Stimulated activated naive CD8-positive, alpha-beta T cell treated with anti-CD3 and anti-CD28 coated beads, Interleukin-15, Interleukin-2, amounts not matched to agents 100 U/mL and 50 U/mL, for 24 hours (primary cell): ENCODE measurements around the gene KCNJ10.
"Not testable (repeated sequence)": the region's sequence is repeated elsewhere in the genome, so short reads cannot be mapped to it uniquely, and the experiment has no call there.

Source experiments
- ATAC-seq: fragments of 150-1000 bp; cut with Tn5 transposase; one replicate; pipeline ENCODE4 v1.10.0; 2021
- DNase-seq: peaks from one replicate; pipeline ENCODE4 v3.0.0; 2021

Gene KCNJ10

GRCh38 chr1:160069460-160070231 is at the start of gene KCNJ10:
Gene KCNJ10, minus strand, starts transcription at chr1:160070160. Its CDS starts 27,628 bp downstream, at chr1:160042532.
- no peak for ATAC-seq
- DNase-seq, result no peak

GRCh38 chr1:160118928-160119327 is 49.0 kb upstream of the KCNJ10 start:
- ATAC-seq (no peak), DNase-seq (no peak)

- DNase-seq (no peak), ATAC-seq (no peak)
These were observed 47.8 kb upstream of the KCNJ10 start for GRCh38 chr1:160117709-160118183.

- ATAC-seq, result no peak
- no peak for DNase-seq
These were observed 47.3 kb upstream of the KCNJ10 start for GRCh38 chr1:160117300-160117699.

GRCh38 chr1:160116283-160117147 is 46.6 kb upstream of the KCNJ10 start:
- ATAC-seq (no peak), DNase-seq (no peak)

- DNase-seq, result no peak
These were observed 45.8 kb upstream of the KCNJ10 start, which contains the start of gene ATP1A2 for GRCh38 chr1:160115545-160116282. Gene ATP1A2, plus strand, starts transcription at chr1:160115759. Its CDS starts 103 bp downstream, at chr1:160115862.

GRCh38 chr1:160114085-160114484 is 44.1 kb upstream of the KCNJ10 start:
- ATAC-seq, result no peak
- no peak for DNase-seq

More at GRCh38 chr1:160115545-160116282, 45.8 kb upstream of the KCNJ10 start, which contains the start of gene ATP1A2:
- no peak for ATAC-seq

GRCh38 chr1:160113407-160113806 is 43.4 kb upstream of the KCNJ10 start:
- ATAC-seq, result no peak
- DNase-seq, result no peak

- DNase-seq (no peak), ATAC-seq (peak; percentile 8)
These were observed 42.4 kb upstream of the KCNJ10 start for GRCh38 chr1:160112357-160112756.

GRCh38 chr1:160111462-160111861 is 41.5 kb upstream of the KCNJ10 start:
- ATAC-seq, DNase-seq: not testable (repeated sequence)

GRCh38 chr1:160109686-160110085 is 39.7 kb upstream of the KCNJ10 start:
- no peak for DNase-seq
- ATAC-seq, result no peak

GRCh38 chr1:160108888-160109662 is 39.1 kb upstream of the KCNJ10 start:
- DNase-seq (peak; percentile 52), ATAC-seq (no peak)

GRCh38 chr1:160107512-160107911 is 37.6 kb upstream of the KCNJ10 start:
- DNase-seq (no peak), ATAC-seq (no peak)

- no peak for ATAC-seq
- no peak for DNase-seq
These were observed 35.2 kb upstream of the KCNJ10 start for GRCh38 chr1:160105155-160105554.

- ATAC-seq (no peak), DNase-seq (no peak)
These were observed 34.5 kb upstream of the KCNJ10 start for GRCh38 chr1:160104486-160104885.

- ATAC-seq (no peak), DNase-seq (no peak)
These were observed 33.9 kb upstream of the KCNJ10 start for GRCh38 chr1:160103658-160104408.

- no peak for ATAC-seq
- DNase-seq, result no peak
These were observed 32.0 kb upstream of the KCNJ10 start for GRCh38 chr1:160101717-160102522.

GRCh38 chr1:160101037-160101716 is 31.2 kb upstream of the KCNJ10 start:
- ATAC-seq (peak; percentile 30), DNase-seq (peak; percentile 83)
